DOHH2 (cell line): ENCODE results near the gene SPATA12.

Experiments used
- CTCF ChIP-seq: fragments of 200-600 bp; sonication (generic); IDR thresholded peaks from one replicate; pipeline ENCODE4 v1.5.1; 2014; ENCODE audit warnings: antibody characterized with exemption, mild to moderate bottlenecking, low read depth, low read length; ENCODE audit not compliant: poor library complexity, severe bottlenecking
- EZH2phosphoT487 ChIP-seq: fragments of 200-600 bp; sonication (generic); IDR thresholded peaks from 2 replicates; pipeline ENCODE4 v1.6.1; 2017; ENCODE audit warnings: borderline replicate concordance, mild to moderate bottlenecking, antibody characterized with exemption, low read length, moderate library complexity, mixed read lengths

GRCh38 chr3:57077630-57078343, 17.3 kb downstream of the SPATA12 start:
- TF ChIP-seq CTCF (no peak), EZH2phosphoT487 (no peak; the same call in 1 of the 2 replicates)
